GM21786 (cell line): Measurements from ENCODE around the gene NUP133.
"Not testable (repeated sequence)": the region's sequence is repeated elsewhere in the genome, so short reads cannot be mapped to it uniquely, and the experiment has no call there.

Experiments
- ATAC-seq: cut with Tn5 transposase; IDR thresholded peaks from one replicate; pipeline ENCODE4 v1.9.1; 2021; ENCODE audit not compliant: unreplicated experiment

Gene NUP133

GRCh38 chr1:229511201-229511600, 3.1 kb upstream of the NUP133 start:
- ATAC-seq = not testable (repeated sequence)

GRCh38 chr1:229509576-229509975, 1.4 kb upstream of the NUP133 start:
- no peak for ATAC-seq

DNA sequence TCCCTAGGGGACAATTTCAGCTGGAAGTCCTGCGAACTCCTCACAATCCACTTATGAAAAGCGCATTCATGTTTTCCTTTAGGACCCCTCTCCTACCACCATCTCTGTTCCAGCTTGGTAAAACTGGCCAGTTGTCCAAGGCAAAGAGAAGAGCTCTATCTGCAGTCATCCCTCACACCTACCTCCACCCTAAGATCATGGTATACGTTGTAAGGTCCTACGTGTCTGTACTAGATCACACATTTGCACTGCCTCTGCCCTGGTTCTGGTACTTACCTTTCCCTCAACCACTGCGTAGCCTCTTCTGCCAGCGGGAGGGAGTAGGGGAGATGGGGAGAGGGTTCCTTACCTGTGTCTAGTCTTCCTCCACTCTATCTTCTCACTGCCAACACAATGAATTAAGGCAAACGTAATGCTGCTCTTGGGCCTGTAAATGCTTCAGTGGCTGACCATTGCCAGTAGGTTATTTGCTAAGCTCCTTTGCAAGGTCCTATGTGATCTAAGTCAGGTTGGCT, 739 bp upstream of the NUP133 start:
- ATAC-seq = no peak

- no peak for ATAC-seq
Observed at GRCh38 chr1:229507502-229507901, 639 bp downstream of the NUP133 start.

- no peak for ATAC-seq
Observed at GRCh38 chr1:229506633-229507032, 1.5 kb downstream of the NUP133 start.

GRCh38 chr1:229495782-229496181, 12.4 kb downstream of the NUP133 start:
- no peak for ATAC-seq

DNA sequence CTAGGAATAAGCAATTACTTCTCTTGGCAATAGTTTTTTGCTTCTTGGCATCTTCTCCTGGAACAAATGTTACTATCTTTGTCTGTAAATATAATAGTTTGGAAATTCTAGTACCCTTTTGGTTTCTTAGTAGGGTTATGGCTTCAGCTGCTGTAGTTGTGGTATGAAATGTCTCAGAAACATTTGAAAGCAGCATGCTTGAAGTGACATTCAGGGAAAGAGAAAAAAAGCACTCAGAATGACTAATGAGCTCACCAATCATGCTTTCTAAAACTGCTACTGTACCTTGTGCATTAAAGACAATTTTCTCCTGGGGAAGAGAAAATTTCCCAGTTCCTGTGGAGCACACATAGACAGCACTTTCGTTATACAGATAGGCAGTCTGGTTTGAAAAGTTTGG, 21.0 kb downstream of the NUP133 start:
- ATAC-seq = no peak

DNA sequence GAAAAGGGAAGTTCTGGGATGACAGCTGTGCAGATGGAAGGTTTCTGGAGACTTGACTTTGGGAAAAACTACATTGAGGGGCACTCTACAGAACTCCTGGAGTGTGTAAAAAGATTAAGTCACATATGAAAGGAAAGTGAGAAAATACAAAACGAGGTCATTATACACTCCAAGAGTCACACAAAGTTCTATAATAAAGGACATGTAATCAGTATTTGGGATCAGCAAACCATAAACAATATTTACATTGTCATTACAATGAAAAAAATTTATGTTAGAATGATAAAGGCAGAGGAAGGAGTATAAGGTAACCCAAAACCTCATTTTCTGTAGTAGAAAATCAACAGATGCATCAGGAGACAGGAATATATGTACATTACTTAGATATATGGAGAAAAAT, 22.8 kb downstream of the NUP133 start:
- no peak for ATAC-seq

DNA sequence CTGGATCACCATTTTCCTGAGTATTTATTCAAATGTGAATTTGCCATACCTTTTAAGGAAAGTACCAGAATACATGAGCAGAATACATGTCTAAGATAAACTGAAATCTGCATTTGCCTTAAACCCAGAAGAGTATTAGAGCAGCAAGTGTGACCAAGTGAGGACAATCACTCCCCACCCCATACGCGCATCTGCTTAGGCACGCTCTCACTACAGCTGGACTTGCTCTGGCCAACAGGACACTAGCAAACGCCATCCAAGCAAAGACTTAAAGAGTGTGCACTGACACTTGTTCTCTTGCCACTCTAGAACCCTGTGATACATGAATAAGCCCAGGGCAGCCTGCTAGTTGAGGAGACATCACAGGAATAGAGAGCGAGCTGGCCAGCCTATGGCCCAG, 25.6 kb downstream of the NUP133 start:
- no peak for ATAC-seq

GRCh38 chr1:229480495-229480894, 27.6 kb downstream of the NUP133 start:
- ATAC-seq = no peak

DNA sequence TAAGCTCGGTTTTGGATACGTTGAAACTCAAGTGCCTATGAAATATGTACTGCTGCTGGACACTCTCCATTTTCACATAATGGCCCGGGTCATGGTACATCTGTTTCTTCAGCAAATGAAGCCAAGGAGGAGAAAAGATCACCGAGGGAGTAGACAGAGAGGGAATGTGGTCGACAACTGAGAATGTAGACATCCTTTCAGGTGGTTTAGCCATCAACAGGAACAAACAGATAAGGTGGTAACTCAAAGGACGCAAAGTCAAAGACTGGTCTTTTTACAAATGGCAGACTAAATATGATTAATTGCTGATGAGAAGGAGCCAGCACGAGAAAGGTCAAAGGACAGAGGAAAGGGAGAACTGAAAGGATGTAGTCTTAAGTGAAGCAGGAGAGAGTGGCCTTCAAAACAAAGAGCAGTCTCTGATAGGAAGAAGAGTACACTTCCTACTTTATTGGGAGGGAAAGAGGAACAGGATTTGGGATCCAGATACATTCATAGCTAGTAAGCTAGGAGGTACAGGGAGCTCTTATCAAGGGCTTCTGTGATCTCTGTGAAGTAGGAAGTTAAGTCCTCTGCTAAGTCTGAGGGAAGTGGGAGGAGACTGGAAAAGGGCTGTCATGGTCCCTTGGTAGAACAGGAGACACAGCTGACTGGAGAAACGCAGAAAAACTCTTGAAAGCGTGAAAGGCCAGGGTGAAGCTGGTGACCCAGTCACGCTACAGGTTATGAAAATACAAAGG, 28.3 kb downstream of the NUP133 start:
- peak; percentile 84 for ATAC-seq

- peak; percentile 67 for ATAC-seq
Observed at GRCh38 chr1:229478852-229479251, 29.3 kb downstream of the NUP133 start.

DNA sequence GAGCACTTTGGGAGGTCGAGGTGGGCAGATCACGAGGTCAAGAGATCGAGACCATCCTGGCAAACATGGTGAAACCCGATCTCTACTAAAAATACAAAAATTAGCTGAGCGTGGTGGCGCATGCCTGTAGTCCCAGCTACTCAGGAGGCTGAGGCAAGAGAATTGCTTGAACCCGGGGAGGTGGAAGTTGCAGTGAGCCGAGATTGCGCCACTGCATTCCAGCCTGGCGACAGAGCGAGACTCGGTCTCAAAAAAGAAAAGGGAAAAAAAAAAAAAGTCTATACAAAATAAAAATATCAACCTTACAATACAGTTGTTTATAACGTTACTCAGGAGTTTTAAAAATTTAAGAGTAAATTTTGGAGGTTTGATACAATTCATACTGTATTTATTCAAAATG, 32.3 kb downstream of the NUP133 start:
- ATAC-seq = not testable (repeated sequence)

DNA sequence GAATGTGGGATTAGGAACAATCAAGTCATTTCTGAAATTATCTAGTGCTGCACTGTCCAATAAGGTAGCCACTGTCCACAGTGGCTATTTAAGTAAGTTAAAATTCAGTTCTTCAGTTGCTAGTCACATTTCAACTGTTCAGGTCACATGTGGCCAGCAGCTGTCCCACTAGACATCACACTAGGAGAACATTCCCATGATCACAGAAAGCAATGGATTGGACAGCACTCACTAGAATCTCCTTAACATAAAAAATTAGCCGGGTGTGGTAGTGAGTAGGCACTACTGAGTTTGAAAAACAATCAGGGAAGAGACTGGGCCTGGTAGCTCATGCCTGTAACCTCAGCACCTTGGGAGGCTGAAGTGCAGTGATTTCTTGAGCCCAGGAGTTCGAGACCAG, 33.6 kb downstream of the NUP133 start:
- ATAC-seq = no peak

DNA sequence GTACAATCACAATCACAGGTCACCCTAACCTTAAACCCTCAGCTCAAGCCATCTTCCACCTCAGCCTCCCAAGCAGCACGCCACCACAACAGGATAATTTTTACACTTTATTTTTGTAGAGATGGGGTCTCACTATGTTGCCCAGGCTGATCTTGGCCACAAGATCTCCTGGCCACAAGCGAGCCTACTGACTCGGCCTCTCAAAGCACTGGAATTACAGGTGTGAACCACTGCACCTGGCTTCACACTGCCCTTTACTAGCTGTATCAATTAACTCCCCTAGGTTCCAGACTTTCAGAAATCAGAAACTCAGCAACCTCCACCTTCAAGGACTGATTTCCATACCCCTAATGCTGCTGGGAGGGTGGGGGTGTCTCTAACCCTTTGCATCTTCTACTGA, 37.0 kb downstream of the NUP133 start:
- ATAC-seq = no peak

DNA sequence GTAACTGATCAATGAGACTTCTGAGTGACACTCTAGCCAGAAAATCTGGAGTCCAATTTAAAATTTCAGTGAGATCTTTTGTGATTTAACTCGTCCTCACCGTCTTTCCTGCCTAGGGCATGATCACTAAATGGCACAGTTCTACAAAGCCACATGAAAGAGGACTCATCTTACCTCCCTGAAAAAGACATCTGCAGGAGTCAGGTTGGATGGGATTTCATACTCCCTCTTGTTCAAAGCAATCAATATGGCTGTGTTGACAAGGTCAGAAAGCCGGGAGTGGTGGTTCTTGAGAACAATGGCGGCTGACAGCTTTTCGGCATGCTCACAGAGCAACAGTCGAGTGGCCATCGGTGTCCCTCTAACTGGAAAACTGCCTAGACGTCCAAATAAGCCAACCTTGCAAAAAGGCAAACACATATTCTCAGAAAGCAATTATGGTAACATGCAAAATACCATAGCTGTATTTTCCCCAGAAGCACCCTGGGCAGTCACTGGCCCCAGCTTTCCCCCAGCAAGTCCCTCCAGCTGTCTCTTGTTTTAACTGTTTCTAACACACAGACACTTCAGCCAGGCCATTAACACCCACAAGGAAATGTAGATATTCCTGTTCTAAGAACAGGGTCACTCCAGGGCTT, 37.6 kb downstream of the NUP133 start:
- no peak for ATAC-seq

GRCh38 chr1:229466887-229467286, 41.3 kb downstream of the NUP133 start:
- no peak for ATAC-seq

DNA sequence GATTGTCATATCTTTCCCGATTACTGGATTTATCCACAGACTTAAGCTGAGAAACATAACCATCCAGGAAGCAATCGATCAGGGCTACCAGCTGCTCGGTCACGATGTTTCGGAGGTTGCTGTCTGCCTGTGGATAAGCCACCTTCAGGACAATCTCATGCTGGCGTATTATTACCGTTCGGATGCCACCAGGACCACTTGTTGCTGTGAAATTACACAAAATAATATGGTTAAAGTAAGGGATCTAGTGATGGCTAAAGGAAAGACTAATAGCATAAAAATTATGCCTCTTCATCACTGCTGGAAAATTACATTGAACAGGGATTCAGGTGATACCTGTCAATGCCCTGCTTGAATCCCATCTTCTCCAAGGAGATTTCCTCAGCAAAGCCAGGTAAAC, 43.5 kb downstream of the NUP133 start:
- no peak for ATAC-seq

GRCh38 chr1:229461032-229461668, 47.0 kb downstream of the NUP133 start:
- ATAC-seq = no peak

- no peak for ATAC-seq
Observed at GRCh38 chr1:229459815-229460214, 48.3 kb downstream of the NUP133 start.

GRCh38 chr1:229457436-229457835, 50.7 kb downstream of the NUP133 start:
- no peak for ATAC-seq

DNA sequence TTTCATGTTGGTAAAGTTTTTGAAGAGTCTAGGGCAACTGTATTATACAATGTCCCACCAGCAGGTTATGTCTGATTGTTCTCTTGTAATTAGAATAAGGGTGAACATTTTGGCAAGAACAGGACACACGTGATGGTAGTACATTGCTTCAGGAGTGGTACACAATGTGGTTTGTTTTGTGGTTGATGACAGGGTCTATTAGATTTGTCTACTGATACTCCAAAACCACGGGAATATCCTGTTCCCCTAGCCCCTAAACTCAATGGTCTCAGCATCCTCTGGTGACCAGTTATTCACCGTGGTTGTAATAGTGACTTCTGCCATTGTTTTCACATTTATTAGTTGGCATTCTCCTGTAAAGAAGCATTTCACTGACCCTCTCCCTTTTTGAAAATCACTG, 52.1 kb downstream of the NUP133 start:
- ATAC-seq = no peak
